Vagina (tissue), 2 donors: ENCODE results near the gene LAMA1. TPM values are rescaled to one million over a fixed set of nuclear protein-coding genes. Genes with fewer than 3 reads are reported as not detected.
"Not testable (repeated sequence)": the region's sequence is repeated elsewhere in the genome, so short reads cannot be mapped to it uniquely, and the experiment has no call there.

Experiments used
- DNase-seq, 2 donors: peaks; one replicate each; pipeline ENCODE4 v3.0.0-alpha.2; 2017; ENCODE audit errors: extremely low spot score in 2 of 2
- H3K27ac ChIP-seq: fragments of 200-600 bp; sonication (generic); one replicate; pipeline ENCODE4 v1.5.1; 2019
- H3K27me3 ChIP-seq: fragments of 200-600 bp; sonication (generic); one replicate; pipeline ENCODE4 v1.5.1; 2019
- H3K36me3 ChIP-seq, 2 donors: fragments of 200-600 bp; sonication (generic); one replicate each; pipeline ENCODE4 v1.5.1; 2017 to 2019
- H3K4me1 ChIP-seq: fragments of 200-600 bp; sonication (generic); one replicate; pipeline ENCODE4 v1.5.1; 2019
- H3K4me3 ChIP-seq, 2 donors: fragments of 200-600 bp; sonication (generic); 1 replicate in 1 of 2; 2 replicates in 1 of 2; pipeline ENCODE4 v1.5.1; 2016 to 2019
- H3K9me3 ChIP-seq: fragments of 200-600 bp; sonication (generic); one replicate; pipeline ENCODE4 v1.5.1; 2019
- CTCF ChIP-seq, 3 experiments: fragments of 450-650 bp in 2 of 3; fragments of 200-600 bp in 1 of 3; sonication (generic) in 1 of 3; IDR thresholded peaks; one replicate each; pipeline ENCODE4 v1.5.1; 2017 to 2019; ENCODE audit warnings: antibody characterized with exemption in 3 of 3, mild to moderate bottlenecking in 2 of 3, moderate library complexity in 2 of 3
- POLR2A ChIP-seq, 2 donors: fragments of 450-650 bp; IDR thresholded peaks; one replicate each; pipeline ENCODE4 v1.6.1; 2017; ENCODE audit warnings: antibody characterized with exemption in 2 of 2, mild to moderate bottlenecking in 2 of 2, moderate library complexity in 2 of 2
- POLR2AphosphoS5 ChIP-seq, 2 donors: sonication (generic); formaldehyde crosslinking; IDR thresholded peaks; one replicate each; pipeline ENCODE4 v1.9.0; 2017; ENCODE audit warnings: antibody characterized with exemption in 2 of 2, mild to moderate bottlenecking in 2 of 2, low read depth in 1 of 2; ENCODE audit not compliant: insufficient read depth in 1 of 2
- intact Hi-C: fragments of 100-400 bp; cut with DNase I; formaldehyde crosslinking; loops from one replicate; pipeline ENCODE4 v1.15.1; 2023
- total RNA-seq: library from RNA; depleted of rRNA; stranded (reverse); fragments of >200 nt; gene quantifications from one replicate; pipeline ENCODE4 v1.2.3, GENCODE V29; 2016

LAMA1 gene
- total RNA-seq, 1 donor from 2014 or later: 1.5 TPM

- H3K9me3 ChIP-seq: no peaks in the 10 kb centered on the region
- no peak for TF ChIP-seq POLR2AphosphoS5 (IDR thresholded peaks at IDR 0.05; ENCODE audit: insufficient read depth in 1 of 2, low read depth in 1 of 2)
- no peak for TF ChIP-seq CTCF (IDR thresholded peaks at IDR 0.05)
- TF ChIP-seq POLR2A (IDR thresholded peaks at IDR 0.05): no peak
- H3K4me3 ChIP-seq: no peak overlapping the region
- H3K27ac ChIP-seq: no peak overlapping the region
- DNase-seq: no peak
- intact Hi-C loops: no loop called here
- no peaks in the 10 kb centered on the region for H3K36me3 ChIP-seq
- H3K27me3 ChIP-seq: no peaks in the 10 kb centered on the region
- no peaks in the 10 kb centered on the region for H3K4me1 ChIP-seq
Observed at GRCh38 chr18:7147399-7147798, 29.8 kb upstream of the LAMA1 start.

- TF ChIP-seq POLR2A (IDR thresholded peaks at IDR 0.05) (no peak), POLR2AphosphoS5 (IDR thresholded peaks at IDR 0.05; ENCODE audit: insufficient read depth in 1 of 2, low read depth in 1 of 2) (no peak), CTCF (IDR thresholded peaks at IDR 0.05) (no peak)
- no peaks in the 10 kb centered on the region for H3K27me3 ChIP-seq
- no peaks in the 10 kb centered on the region for H3K9me3 ChIP-seq
- DNase-seq: no peak
- intact Hi-C loops: no loop called here
- no peaks in the 10 kb centered on the region for H3K4me1 ChIP-seq
- H3K4me3 ChIP-seq: no peak overlapping the region
- no peak overlapping the region for H3K27ac ChIP-seq
- H3K36me3 ChIP-seq: no peaks in the 10 kb centered on the region
Observed at GRCh38 chr18:7146067-7146466, 28.5 kb upstream of the LAMA1 start.

- H3K36me3 ChIP-seq, H3K4me1 ChIP-seq, H3K4me3 ChIP-seq, DNase-seq, H3K27ac ChIP-seq, H3K27me3 ChIP-seq, H3K9me3 ChIP-seq, intact Hi-C loops: not testable (repeated sequence)
Observed at GRCh38 chr18:7144921-7145320, 27.3 kb upstream of the LAMA1 start.

- H3K4me1 ChIP-seq: no peaks in the 10 kb centered on the region
- DNase-seq: no peak
- intact Hi-C loops: no loop called here
- no peaks in the 10 kb centered on the region for H3K36me3 ChIP-seq
- H3K9me3 ChIP-seq: no peaks in the 10 kb centered on the region
- no peaks in the 10 kb centered on the region for H3K27me3 ChIP-seq
- H3K27ac ChIP-seq: no peak overlapping the region
- no peak overlapping the region for H3K4me3 ChIP-seq
- TF ChIP-seq POLR2A (IDR thresholded peaks at IDR 0.05) (no peak), CTCF (IDR thresholded peaks at IDR 0.05) (no peak), POLR2AphosphoS5 (IDR thresholded peaks at IDR 0.05; ENCODE audit: insufficient read depth in 1 of 2, low read depth in 1 of 2) (no peak)
Observed at GRCh38 chr18:7141287-7141686, 23.7 kb upstream of the LAMA1 start.

GRCh38 chr18:7139409-7139808 lies 21.8 kb upstream of the LAMA1 start:
- H3K9me3 ChIP-seq: no peaks in the 10 kb centered on the region
- no peaks in the 10 kb centered on the region for H3K4me1 ChIP-seq
- H3K36me3 ChIP-seq: no peaks in the 10 kb centered on the region
- no peak overlapping the region for H3K4me3 ChIP-seq
- H3K27me3 ChIP-seq: no peaks in the 10 kb centered on the region
- intact Hi-C loops: no loop called here
- no peak overlapping the region for H3K27ac ChIP-seq
- no peak for TF ChIP-seq POLR2AphosphoS5 (IDR thresholded peaks at IDR 0.05; ENCODE audit: insufficient read depth in 1 of 2, low read depth in 1 of 2)
- TF ChIP-seq POLR2A (IDR thresholded peaks at IDR 0.05): no peak
- no peak for TF ChIP-seq CTCF (IDR thresholded peaks at IDR 0.05)
- DNase-seq: no peak

GRCh38 chr18:7133181-7133580 lies 15.6 kb upstream of the LAMA1 start:
- no peak overlapping the region for H3K27ac ChIP-seq
- H3K4me3 ChIP-seq: no peak overlapping the region
- intact Hi-C loops: no loop called here
- no peaks in the 10 kb centered on the region for H3K4me1 ChIP-seq
- H3K27me3 ChIP-seq: no peaks in the 10 kb centered on the region
- TF ChIP-seq POLR2AphosphoS5 (IDR thresholded peaks at IDR 0.05; ENCODE audit: insufficient read depth in 1 of 2, low read depth in 1 of 2): no peak
- no peak for TF ChIP-seq CTCF (IDR thresholded peaks at IDR 0.05)
- no peak for TF ChIP-seq POLR2A (IDR thresholded peaks at IDR 0.05)
- DNase-seq: peak in 1 of 2 donors; percentile 1
- H3K9me3 ChIP-seq: no peaks in the 10 kb centered on the region
- H3K36me3 ChIP-seq: no peaks in the 10 kb centered on the region
